GM21528 (cell line): Measurements from ENCODE around the gene TAP2.
"Not testable (repeated sequence)": the region's sequence is repeated elsewhere in the genome, so short reads cannot be mapped to it uniquely, and the experiment has no call there.

Experiments used
- ATAC-seq: cut with Tn5 transposase; IDR thresholded peaks from one replicate; pipeline ENCODE4 v1.9.1; 2021; ENCODE audit warnings: mild to moderate bottlenecking, moderate library complexity; ENCODE audit not compliant: unreplicated experiment, low FRiP score

TAP2 gene

DNA sequence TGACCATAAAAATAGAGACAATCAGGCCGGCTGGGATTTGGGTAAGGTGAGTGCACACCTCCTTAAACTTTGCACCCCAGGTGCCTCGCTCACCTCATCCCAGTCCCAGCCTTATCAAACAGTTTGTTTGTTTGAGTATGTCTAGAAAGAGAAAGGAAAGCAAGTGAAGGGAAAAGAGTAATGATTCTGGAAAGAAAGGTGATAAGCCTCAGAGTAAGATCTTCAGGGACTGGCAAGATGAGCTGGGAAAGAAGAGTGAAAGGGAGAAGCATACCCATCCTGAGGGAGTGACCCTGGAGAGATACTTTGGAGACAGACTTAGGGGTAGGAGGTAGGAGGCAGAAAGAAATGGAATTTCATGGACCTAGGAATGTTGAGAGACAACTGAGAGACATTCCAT lies 1.7 kb downstream of the TAP2 start:
- ATAC-seq, result no peak

DNA sequence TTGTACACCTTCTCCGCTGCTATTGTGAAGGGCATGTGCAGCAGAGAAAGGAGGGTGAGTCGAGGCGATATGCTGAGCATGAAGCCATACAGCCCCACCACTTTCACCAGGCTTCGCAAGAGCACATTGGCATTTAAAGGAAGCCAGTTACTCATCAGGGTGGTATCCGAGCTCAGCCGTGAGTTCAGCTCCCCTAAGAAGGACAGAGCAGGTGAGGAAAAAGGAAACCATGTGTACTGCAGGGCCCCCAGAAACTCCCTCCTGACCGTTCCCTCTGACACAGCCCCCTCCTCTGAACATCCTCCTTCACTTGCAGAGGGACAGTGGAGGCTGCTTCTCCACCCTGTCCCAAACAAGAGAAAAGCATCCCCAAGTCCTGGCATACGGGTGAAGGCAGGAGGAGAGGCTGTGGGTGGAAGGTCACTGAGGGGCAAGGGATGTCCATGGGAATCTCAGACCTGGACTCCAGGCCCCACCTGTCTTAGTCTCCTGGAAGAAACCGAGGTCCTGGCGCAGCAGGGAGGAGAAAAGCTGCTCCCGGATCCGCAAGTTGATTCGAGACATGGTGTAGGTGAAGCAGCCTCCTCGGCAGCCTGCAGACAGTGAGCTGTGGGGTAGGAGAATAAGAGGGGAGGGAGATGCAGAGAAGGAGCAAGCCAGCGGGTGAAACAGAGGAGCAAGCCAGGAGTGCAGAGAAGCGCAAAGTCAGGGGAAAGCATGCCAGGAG lies 3.2 kb downstream of the TAP2 start:
- ATAC-seq, result no peak

DNA sequence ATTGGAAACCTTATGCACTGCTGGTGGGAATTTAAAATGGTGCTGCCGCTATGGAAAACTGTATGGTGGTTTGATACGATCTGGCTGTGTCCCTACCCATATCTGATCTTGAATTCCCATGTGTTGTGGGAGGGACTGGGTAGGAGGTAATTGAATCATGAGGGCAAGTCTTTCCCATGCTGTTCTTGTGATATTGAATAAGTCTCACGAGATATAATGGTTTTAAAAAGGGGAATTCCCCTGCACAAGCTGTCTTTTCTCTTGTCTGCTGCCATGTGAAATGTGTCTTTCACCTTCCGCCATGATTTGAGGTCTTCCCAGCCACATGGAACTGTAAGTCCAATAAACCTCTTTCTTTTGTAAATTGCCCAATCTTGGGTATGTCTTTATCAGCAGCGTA lies 4.9 kb downstream of the TAP2 start:
- no peak for ATAC-seq

DNA sequence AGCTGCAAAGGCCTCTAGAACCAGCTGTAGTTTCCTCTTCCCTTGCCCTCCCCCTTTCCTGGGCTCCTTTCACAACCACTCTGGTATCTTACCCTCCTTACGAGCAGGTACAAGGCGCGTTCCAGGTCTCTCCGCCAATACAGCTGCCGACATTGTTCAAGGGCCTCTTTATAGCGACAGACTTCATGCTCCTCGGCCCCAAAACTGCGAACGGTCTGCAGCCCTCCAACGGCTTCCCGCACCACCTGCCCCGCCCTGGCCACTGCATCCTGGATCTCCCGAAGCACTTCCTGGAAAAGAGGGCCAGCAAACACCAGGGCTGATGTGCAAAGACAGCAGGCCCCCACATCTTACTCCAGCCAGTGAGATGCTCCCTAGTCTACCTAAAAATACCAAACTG lies 6.0 kb downstream of the TAP2 start:
- ATAC-seq, result no peak

DNA sequence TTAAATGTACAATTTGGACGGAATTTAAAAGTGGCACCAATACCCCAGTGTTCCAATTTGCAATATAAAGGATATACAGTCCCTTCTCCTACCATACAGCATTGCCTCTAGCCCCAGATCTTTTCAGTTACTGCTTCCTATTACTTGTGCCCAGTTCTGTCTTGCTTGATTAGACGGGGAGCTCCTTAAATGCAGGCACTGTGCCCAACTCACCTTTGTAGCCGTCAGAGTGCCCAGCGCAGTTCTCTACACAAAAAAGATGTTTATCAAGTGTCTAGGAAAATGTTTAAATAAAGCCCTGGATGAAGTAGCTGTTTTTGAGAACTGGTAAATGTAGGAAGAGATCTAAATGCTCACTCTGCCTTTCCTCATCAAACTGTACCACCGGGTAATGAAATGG lies 7.6 kb downstream of the TAP2 start:
- ATAC-seq, result no peak

DNA sequence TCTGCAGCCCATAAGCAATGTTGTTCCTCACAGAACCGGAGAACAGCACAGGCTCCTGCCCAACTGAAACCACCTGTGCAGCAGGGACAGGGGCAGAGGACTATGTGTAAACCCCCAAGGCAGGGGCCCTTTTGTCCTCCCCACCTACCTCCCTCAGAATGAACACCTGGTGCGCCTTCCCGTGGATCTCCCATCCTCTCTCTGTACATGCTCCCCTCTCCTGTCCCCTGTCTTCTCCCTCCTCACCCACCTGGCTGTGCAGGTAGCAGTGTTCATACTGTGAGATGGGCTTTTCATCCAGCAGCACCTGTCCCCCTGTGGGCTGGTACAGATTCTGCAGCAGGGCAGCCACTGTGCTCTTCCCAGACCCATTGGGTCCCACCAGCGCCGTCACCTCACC lies 8.5 kb downstream of the TAP2 start:
- ATAC-seq, result no peak

DNA sequence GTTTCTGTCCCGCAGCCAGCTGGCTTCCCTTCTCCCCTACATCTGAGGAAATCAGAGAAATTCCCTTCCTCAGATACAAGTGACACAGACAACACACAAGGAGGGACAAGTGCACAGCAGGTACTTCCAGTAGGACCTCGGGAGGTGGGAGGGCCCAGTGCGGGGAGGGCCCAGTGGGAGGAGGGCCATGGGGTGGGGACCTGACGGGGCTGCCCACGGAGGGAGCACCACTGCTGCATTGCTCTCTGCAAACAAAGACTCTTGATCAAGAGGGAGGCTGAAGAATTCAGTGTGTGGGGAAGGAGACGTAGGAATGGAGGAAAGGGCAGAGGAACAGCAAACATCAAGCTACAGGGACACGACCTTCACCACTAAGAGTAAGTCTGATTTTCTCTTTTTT lies 9.0 kb downstream of the TAP2 start:
- ATAC-seq, result no peak

DNA sequence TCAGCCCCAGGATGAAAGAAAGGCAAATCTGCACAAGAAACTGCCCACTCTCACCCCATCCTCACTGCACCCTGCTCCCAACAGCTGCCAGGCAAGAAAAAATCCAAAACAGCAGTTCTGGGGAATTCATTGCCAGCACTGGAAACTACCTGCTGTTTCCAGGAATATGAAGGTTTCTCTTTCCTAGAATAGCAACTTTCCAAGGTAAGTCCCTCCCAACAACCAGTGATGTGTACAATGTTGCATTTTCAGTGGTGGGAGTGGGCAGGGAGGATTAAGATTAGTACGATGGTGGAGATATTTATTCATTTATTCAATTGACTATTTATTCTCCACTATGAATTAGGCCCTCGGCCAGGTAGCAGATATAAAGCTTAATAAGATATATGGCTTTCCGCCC lies 11.5 kb downstream of the TAP2 start:
- ATAC-seq, result no peak

DNA sequence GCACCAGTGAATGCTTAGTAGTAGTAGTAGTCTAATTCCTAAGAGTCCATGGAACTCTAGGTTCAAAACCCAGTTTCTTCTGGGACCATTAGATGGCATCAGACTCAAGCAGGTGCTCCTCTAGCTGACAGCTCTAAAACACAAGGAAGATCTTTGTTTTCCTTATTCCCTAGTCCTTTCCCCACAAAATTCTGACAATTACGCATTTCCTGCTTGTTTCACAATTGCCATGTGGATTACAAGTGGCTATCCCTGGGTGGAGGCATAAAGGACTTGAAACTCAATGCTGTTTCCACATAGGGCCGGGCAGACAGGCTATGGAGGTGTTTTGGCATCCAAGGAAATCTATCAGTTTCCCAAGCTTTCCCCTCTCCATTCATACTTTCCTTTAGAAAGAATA lies 12.6 kb downstream of the TAP2 start:
- ATAC-seq, result no peak

DNA sequence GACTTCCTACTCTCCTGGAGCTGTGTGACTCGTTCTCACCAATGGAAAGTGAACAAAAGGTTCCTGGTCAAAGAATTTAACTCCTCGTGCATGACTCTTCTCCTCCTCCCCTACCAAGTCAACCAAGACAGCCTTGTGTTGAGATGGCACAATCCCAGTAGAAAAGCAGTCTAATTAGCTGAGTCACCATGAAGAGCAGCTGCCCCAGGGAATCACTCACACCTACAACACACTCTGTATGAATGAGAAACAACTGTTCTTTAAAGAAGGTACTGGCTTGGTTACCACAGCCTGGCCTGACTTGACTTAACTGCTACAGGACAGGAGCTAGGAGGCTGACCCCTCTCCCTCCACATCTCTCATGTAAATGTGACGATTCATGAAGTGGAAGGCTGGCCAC lies 18.8 kb downstream of the TAP2 start:
- no peak for ATAC-seq

DNA sequence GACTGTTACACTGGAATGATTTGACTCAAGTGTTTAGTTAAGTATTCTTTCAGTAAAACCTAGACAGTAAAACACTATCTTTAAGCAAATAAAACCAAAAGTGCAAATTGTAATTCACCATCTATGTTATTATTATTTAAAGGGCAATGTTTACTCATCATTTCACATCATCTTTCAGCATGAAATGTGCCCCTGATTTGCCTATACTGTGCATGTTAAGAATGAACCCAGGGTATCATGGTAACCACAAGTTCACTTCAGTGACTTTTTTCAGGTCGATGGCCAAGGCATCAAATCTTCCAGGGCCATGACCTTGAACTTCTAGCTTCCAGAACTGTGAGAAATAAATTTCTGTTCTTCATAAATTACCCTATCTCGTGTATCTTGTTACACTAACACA lies 19.7 kb downstream of the TAP2 start:
- no peak for ATAC-seq

DNA sequence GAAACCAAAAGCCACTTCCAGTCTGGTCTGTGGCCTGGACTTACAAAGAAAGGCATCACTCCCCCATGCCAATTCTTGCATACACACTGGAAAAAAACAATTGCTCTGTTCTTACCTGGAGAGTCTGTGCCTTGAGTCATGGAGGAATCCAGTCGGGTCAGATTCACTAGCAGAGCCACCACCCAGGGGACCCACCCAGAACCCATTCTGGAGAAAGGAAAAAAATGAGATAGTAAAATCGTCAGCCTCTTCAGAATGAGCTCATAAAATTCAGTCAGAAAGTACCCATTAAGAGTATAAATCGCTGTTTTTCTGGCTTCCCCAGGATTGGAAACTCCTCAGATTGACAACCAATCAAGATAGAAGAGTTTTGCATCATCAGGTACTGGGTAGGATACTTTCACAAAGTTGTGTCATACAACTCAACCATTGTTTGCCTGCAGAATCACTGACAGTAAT lies 21.8 kb downstream of the TAP2 start, which contains the start of gene HLA-DOB:
Gene HLA-DOB, minus strand, starts transcription at position 257 of the 459 bp plus-strand sequence. Its CDS starts 51 bp downstream, at position 206.
- no peak for ATAC-seq

DNA sequence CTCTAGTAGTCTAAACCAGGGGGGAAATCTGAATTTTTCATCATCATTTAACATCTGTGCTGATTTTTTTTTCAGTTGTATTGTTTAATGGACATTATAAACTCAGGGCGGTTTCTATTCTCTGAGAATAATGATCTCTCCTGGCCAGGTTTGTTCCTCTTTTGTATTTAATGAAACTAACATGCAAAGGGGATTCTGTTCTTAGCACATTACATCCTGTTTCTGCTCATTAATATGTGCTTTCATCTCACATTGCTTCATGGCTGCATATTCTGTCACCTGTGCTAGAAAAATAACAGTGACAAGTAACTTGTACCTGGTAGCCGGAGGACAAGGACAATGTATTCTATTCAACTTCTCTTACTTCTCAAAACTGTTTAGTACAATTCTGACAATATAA lies 22.5 kb downstream of the TAP2 start:
- no peak for ATAC-seq

DNA sequence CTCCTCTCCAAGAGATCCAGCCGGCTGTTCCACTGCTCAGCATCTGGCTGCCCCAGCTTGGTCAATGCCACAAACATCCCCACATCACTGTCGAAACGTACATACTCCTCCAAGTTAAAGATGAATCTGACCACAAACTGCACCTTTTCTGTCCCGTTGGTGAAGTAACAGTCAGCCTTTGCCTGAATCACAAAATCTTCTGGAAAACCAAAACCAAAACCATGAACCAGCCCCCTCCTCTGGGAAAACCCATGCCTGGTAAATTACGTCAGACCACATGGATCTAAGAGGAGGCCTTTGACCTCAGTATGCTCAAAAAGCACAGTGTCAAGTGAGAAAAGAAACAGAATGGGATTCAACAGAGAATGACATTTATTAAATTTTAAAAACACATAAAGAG lies 23.4 kb downstream of the TAP2 start:
- no peak for ATAC-seq

DNA sequence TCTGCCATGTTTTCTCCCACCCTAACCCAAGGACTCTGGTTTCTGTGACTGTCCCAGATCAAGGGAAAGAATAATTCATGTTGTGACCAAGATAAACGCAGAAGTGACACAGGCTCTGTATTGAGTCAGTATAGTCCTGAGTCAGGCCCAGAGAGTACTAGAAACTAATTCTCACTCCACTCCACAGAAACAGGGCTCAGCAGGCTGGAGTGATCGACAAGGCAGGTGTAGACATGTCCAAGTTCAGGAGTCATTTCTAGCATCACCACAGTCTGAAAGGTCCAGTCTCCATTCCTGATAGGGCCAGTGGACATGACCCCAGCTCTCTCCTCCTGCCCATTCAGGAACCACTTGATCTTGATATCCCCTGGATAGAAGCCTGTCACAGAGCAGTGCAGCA lies 24.4 kb downstream of the TAP2 start:
- ATAC-seq, result no peak

DNA sequence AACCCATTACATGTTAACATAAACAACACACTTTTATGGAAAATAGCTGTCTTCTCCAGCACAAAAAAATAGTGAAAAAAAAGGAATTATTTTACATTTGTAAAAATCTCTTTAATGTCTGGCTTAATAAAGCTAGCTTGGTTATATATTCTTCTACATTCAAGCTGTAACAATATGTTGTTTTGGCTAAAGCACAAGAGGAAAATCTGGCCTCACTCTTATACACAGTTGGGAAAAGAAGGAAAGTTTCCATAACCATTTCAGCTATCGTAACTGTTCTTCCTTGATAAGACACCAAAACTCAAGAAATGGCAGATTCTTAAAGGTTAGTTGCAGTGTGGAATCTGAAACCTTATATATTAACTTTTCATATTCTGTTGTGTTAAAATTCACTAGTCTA lies 29.4 kb downstream of the TAP2 start:
- ATAC-seq, result no peak

DNA sequence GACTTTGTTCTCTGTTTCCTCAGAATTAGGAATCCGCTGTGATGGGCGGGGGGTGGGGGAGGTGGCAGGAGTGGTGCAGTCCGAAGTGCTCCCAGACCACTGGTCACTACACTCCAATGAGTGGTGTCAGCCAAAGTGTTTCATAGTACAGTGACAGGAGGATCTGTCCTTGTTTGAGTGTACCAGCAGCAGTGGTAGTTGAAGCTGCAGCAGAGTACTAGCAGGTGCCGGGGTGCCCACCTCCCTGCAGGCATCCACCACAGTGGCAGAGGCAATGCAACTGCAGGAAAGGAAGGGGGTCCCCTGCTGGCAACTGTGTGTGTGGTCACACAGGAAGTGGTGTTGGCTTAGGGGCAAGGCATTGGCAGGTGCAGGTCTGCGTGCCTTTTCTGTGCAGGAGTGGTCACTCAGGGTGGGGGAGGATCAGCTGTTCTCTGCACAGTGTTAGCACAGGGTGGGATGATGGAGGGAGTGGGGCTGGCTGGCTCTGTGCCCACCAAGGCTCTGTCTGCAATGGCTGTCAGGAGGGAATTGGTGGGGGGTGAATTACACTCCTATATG lies 31.4 kb downstream of the TAP2 start:
- ATAC-seq, result no peak

DNA sequence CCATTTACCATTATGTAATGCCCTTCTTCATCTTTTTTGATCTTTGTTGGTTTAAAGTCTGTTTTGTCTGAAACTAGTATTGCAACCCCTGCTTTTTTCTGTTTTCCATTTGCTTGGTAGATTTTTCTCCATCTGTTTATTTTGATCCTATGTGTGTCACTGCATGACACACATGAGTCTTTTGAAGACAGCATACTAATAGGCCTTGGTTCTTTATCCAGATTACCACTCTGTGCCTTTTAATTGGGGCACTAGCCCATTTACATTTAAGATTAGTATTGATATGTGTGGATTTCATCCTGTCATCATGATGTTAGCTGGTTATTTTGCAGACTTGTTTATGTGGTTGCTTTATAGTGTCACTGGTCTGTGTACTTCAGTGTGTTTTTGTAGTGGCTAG lies 33.1 kb downstream of the TAP2 start:
- ATAC-seq, result not testable (repeated sequence)

DNA sequence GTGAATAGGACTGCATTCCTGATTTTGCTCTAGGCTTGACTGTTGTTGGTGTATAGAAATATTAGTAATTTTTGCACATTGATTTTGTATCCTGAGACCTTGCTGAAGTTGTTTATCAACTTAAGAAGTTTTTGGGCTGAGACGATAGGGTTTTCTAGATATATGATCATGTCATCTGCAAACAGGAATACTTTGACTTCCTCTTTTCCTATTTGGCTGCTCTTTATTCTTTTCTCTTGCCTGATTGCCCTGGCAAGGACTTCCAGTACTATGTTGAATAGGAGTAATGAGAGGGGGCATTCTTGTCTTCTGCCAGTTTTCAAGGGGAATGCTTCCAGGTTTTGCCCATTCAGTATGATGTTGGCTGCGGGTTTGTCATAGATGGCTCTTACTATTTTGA lies 35.1 kb downstream of the TAP2 start:
- no peak for ATAC-seq

DNA sequence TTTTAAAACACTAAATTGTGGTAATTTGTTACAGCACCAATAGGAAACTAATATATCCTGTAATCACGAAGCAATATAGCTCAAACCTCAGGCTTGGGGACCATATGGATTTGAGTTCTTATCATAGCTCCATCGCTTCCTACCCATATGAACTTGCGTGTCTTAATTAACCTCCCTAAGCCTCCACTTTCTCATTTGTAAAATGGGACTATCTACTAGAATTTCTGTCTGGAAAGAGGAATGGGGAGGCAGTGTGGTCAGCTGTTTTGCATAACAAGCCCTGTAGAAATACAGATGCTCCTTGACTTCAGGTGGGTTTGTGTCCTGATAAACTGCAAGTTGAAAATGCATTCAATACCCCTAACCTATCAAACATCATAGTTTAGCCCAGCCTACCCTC lies 38.8 kb downstream of the TAP2 start:
- no peak for ATAC-seq

DNA sequence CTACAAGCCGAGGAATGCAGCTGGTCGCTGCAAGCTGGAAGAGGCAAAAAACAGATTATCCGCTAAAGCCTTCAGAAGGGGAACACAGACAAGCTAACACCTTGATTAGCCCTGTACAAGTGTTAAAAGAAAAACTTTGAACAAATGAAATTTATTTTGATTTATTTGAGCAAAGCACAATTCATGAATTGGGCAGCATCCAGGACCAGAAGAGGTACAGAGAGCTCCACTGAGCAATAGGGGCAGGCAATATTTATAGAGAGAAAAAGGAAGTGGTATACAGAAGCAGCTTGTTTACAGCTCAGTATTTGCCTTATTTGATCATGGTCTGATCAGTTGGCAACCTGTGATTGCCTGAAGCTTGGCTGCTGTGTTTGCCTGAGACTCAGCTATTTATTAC lies 39.4 kb downstream of the TAP2 start:
- no peak for ATAC-seq
